ENCODE data around the gene PTPN3. TPM values are rescaled to one million over a fixed set of nuclear protein-coding genes. Genes with fewer than 3 reads are reported as not detected.
"Not testable (repeated sequence)": the region's sequence is repeated elsewhere in the genome, so short reads cannot be mapped to it uniquely, and the experiment has no call there.

Gene PTPN3
- total RNA-seq: not detected
- not detected for total RNA-seq (2013)

GRCh38 chr9:109498195-109499092 is at the start of gene PTPN3:
Gene PTPN3 (minus strand): TSS chr9:109498307. CDS start chr9:109463434, 34,873 bp downstream.
- Histone ChIP-seq H3K27me3 (ENCODE audit: control insufficient read depth, insufficient read depth, low read length) (peaks cover 20% of the 10 kb centered on the region), H3K36me3 (ENCODE audit: control insufficient read depth, insufficient read depth, low read length) (no peaks in the 10 kb centered on the region), H3K9me3 (ENCODE audit: control insufficient read depth, insufficient read depth, low read length) (no peaks in the 10 kb centered on the region), H3K4me1 (ENCODE audit: control insufficient read depth, insufficient read depth, low read length) (no peaks in the 10 kb centered on the region), H3K27ac (ENCODE audit: low read length) (no peak within 1 kb of the TSS), H3K4me3 (ENCODE audit: low read length) (no peak within 1 kb of the TSS)
- intact Hi-C loops (cut with micrococcal nuclease): no loop called here
- H3K27ac Mint-ChIP-seq: no peak within 1 kb of the TSS
- TF ChIP-seq CTCF (IDR thresholded peaks at IDR 0.05): no peak
- no peaks in the 10 kb centered on the region for H3K9me3 Mint-ChIP-seq
- 9% methylated on average over 76 of the region's 78 CpGs for WGBS (ENCODE audit: insufficient coverage)
- DNase-seq (no peak), ATAC-seq (no peak)
- peaks cover 9% of the 10 kb centered on the region for H3K36me3 Mint-ChIP-seq
- no peak within 1 kb of the TSS for H3K4me3 Mint-ChIP-seq
- peaks cover 50 to 55% of the 10 kb centered on the region in 2 donors for H3K27me3 Mint-ChIP-seq (ENCODE audit: low read depth in 2 of 2)
- H3K4me1 Mint-ChIP-seq: peaks cover 0 to 4% of the 10 kb centered on the region in 2 donors

DNA sequence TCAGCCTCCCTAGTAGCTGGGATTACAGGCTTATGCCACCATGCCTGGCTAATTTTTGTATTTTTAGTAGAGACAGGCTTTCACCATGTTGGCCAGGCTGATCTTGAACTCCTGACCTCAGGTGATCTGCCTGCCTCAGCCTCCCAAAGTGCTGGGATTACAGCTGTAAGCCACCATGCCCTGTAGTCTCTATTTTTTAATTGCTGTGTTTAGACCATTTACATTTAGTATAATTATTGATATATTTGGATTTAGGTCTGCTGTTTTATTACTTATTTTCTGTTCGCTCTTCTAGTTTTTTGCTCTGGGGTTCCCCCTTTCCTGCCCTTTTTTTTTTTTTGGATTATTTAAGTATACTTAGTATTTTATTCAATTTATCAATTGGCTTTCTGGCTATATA is 46.8 kb upstream of the PTPN3 start:
- intact Hi-C loops (cut with micrococcal nuclease); H3K36me3 Mint-ChIP-seq; H3K4me1 Mint-ChIP-seq; H3K36me3 ChIP-seq (ENCODE audit: control insufficient read depth, insufficient read depth, low read length); H3K27ac Mint-ChIP-seq; H3K4me1 ChIP-seq (ENCODE audit: control insufficient read depth, insufficient read depth, low read length); H3K4me3 ChIP-seq (ENCODE audit: low read length); H3K27me3 Mint-ChIP-seq (ENCODE audit: low read depth in 2 of 2); H3K27me3 ChIP-seq (ENCODE audit: control insufficient read depth, insufficient read depth, low read length); DNase-seq; H3K27ac ChIP-seq (ENCODE audit: low read length); ATAC-seq; H3K9me3 ChIP-seq (ENCODE audit: control insufficient read depth, insufficient read depth, low read length); H3K4me3 Mint-ChIP-seq: not testable (repeated sequence)
- no CpG with 5 or more reads among the region's 1 CpG for WGBS (ENCODE audit: insufficient coverage)
- peaks cover 4 to 10% of the 10 kb centered on the region in 2 donors for H3K9me3 Mint-ChIP-seq

DNA sequence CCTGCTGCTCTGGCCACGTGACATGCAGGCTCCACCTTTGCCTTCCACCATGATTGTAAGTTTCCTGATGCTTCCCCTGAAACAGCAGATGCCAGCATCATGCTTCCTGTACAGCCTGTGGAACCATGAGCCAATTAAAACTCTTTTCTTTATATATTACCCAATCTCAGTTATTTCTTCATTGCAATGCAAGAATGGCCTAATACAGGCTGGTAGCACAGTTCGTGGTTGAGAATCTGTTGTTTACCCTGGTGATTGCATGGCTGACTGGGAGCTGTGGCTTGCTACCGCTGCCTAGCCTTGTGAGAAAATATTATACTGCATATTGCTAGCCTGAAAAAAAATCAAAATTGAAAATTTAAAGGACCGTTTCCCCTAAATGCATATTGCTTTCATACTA is 44.8 kb upstream of the PTPN3 start:
- peaks cover 0 to 2% of the 10 kb centered on the region in 2 donors for H3K27me3 Mint-ChIP-seq (ENCODE audit: low read depth in 2 of 2)
- Histone ChIP-seq H3K36me3 (ENCODE audit: control insufficient read depth, insufficient read depth, low read length) (no peaks in the 10 kb centered on the region), H3K9me3 (ENCODE audit: control insufficient read depth, insufficient read depth, low read length) (peaks cover 6% of the 10 kb centered on the region), H3K27me3 (ENCODE audit: control insufficient read depth, insufficient read depth, low read length) (no peaks in the 10 kb centered on the region), H3K4me3 (ENCODE audit: low read length) (no peak overlapping the region), H3K4me1 (ENCODE audit: control insufficient read depth, insufficient read depth, low read length) (no peaks in the 10 kb centered on the region), H3K27ac (ENCODE audit: low read length) (no peak overlapping the region)
- H3K9me3 Mint-ChIP-seq: peaks cover 4 to 8% of the 10 kb centered on the region in 2 donors
- intact Hi-C loops (cut with micrococcal nuclease): no loop called here
- WGBS (ENCODE audit: insufficient coverage): 60% methylated on average over 3 of the region's 4 CpGs
- H3K36me3 Mint-ChIP-seq: no peaks in the 10 kb centered on the region
- ATAC-seq (no peak), DNase-seq (no peak)
- H3K4me3 Mint-ChIP-seq: no peak overlapping the region
- no peaks in the 10 kb centered on the region for H3K4me1 Mint-ChIP-seq
- no peak overlapping the region for H3K27ac Mint-ChIP-seq
- no peak for TF ChIP-seq CTCF (IDR thresholded peaks at IDR 0.05)

DNA sequence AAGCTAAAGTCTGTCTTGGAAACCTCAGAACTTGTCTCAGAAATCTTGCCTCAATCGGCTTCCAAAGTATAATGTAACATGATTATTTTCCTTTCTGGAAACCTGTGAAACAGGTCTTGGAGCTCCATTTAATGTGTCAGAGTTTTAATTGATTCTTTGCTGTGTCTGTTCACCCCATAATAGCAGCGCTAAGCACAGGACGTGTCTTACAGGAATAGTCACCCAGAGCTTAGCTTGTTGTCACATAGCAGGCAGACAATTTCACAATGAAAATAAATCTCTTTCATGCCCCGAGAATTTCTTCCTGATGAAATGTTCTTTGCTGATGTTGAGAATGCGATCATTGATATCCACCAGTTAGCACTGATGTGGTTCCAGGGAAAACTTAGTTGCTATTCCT is 40.2 kb upstream of the PTPN3 start:
- Histone ChIP-seq H3K36me3 (ENCODE audit: control insufficient read depth, insufficient read depth, low read length) (no peaks in the 10 kb centered on the region), H3K4me3 (ENCODE audit: low read length) (no peak overlapping the region), H3K27me3 (ENCODE audit: control insufficient read depth, insufficient read depth, low read length) (no peaks in the 10 kb centered on the region), H3K9me3 (ENCODE audit: control insufficient read depth, insufficient read depth, low read length) (no peaks in the 10 kb centered on the region), H3K4me1 (ENCODE audit: control insufficient read depth, insufficient read depth, low read length) (no peaks in the 10 kb centered on the region), H3K27ac (ENCODE audit: low read length) (no peak overlapping the region)
- Mint-ChIP-seq H3K36me3 (no peaks in the 10 kb centered on the region), H3K4me1 (no peaks in the 10 kb centered on the region), H3K9me3 (peaks cover 0 to 2% of the 10 kb centered on the region in 2 donors), H3K27me3 (ENCODE audit: low read depth in 2 of 2) (peaks cover 2 to 9% of the 10 kb centered on the region in 2 donors), H3K27ac (no peak overlapping the region), H3K4me3 (no peak overlapping the region)
- WGBS (ENCODE audit: insufficient coverage): 87% methylated on average over 5 of the region's 5 CpGs
- TF ChIP-seq CTCF (IDR thresholded peaks at IDR 0.05): no peak
- intact Hi-C loops (cut with micrococcal nuclease): no loop called here
- ATAC-seq (no peak), DNase-seq (no peak)

Measured in natural killer cell (primary cell).